Ascending aorta (tissue), 2 donors: ENCODE data around the gene KLK5. TPM values are rescaled to one million over a fixed set of nuclear protein-coding genes. Genes with fewer than 3 reads are reported as not detected.

Source experiments
- DNase-seq, 2 donors: peaks; one replicate each; pipeline ENCODE4 v3.0.0-alpha.2; 2019; ENCODE audit warnings: low spot score in 2 of 2
- H3K27ac ChIP-seq, 2 donors: fragments of 200-600 bp; sonication (generic); one replicate each; pipeline ENCODE4 v1.5.1; 2016 to 2017; ENCODE audit warnings: mild to moderate bottlenecking in 1 of 2
- H3K27me3 ChIP-seq: fragments of 200-600 bp; sonication (generic); one replicate; pipeline ENCODE4 v1.5.1; 2017
- H3K36me3 ChIP-seq, 2 donors: fragments of 200-600 bp; sonication (generic); one replicate each; pipeline ENCODE4 v1.5.1; 2016
- H3K4me1 ChIP-seq, 2 donors: fragments of 200-600 bp; sonication (generic); one replicate each; pipeline ENCODE4 v1.5.1; 2016 to 2017; ENCODE audit warnings: mild to moderate bottlenecking in 1 of 2
- H3K4me3 ChIP-seq, 2 donors: fragments of 200-600 bp; sonication (generic); one replicate each; pipeline ENCODE4 v1.5.1; 2016 to 2017; ENCODE audit warnings: mild to moderate bottlenecking in 1 of 2
- H3K9me3 ChIP-seq, 2 donors: fragments of 200-600 bp; sonication (generic); one replicate each; pipeline ENCODE4 v1.5.1; 2016
- intact Hi-C: fragments of 100-400 bp; cut with DNase I; formaldehyde crosslinking; loops from one replicate; pipeline ENCODE4 v1.15.1; 2023
- total RNA-seq: library from RNA; depleted of rRNA; stranded (reverse); fragments of >200 nt; gene quantifications from one replicate; pipeline ENCODE4 v1.1.0, GENCODE V29; 2016
- TF ChIP-seq, protein P1 (sequence below), 3 experiments: fragments of 200-600 bp in 2 of 3; fragments of 450-650 bp in 1 of 3; sonication (generic) in 2 of 3; IDR thresholded peaks; one replicate each; pipeline ENCODE4 v1.5.1; 2016 to 2019; ENCODE audit warnings: antibody characterized with exemption in 3 of 3, mild to moderate bottlenecking in 1 of 3, moderate library complexity in 1 of 3

KLK5 gene
- total RNA-seq, 1 donor from 2014 or later, result not detected

DNA sequence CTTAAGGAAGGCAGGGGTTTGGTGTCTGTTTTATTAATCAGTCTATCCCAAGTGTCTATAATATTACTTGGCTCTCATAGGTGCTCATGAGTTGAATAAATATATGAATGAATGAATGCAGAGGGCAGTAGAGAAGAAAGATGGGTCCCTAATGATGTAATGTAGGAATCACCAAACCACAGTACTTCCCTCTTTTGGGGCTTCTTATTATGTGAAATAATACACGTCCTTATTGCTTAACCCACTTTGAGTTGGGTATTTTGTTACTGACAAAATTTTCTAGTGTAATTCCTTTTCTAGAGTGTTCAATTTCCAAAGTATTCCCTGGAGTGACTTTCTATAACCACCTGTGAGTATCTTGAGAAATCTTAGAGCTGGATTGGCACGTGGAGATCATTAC, 13.2 kb downstream of the KLK5 start:
- no peaks in the 10 kb centered on the region for H3K27me3 ChIP-seq
- intact Hi-C loops, result no loop called here
- H3K27ac ChIP-seq, result no peak overlapping the region
- DNase-seq, result no peak
- no peaks in the 10 kb centered on the region for H3K36me3 ChIP-seq
- TF ChIP-seq, protein P1, sequence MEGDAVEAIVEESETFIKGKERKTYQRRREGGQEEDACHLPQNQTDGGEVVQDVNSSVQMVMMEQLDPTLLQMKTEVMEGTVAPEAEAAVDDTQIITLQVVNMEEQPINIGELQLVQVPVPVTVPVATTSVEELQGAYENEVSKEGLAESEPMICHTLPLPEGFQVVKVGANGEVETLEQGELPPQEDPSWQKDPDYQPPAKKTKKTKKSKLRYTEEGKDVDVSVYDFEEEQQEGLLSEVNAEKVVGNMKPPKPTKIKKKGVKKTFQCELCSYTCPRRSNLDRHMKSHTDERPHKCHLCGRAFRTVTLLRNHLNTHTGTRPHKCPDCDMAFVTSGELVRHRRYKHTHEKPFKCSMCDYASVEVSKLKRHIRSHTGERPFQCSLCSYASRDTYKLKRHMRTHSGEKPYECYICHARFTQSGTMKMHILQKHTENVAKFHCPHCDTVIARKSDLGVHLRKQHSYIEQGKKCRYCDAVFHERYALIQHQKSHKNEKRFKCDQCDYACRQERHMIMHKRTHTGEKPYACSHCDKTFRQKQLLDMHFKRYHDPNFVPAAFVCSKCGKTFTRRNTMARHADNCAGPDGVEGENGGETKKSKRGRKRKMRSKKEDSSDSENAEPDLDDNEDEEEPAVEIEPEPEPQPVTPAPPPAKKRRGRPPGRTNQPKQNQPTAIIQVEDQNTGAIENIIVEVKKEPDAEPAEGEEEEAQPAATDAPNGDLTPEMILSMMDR (IDR thresholded peaks at IDR 0.05), result no peak
- H3K4me3 ChIP-seq, result no peak overlapping the region
- no peaks in the 10 kb centered on the region for H3K9me3 ChIP-seq
- H3K4me1 ChIP-seq, result no peaks in the 10 kb centered on the region

DNA sequence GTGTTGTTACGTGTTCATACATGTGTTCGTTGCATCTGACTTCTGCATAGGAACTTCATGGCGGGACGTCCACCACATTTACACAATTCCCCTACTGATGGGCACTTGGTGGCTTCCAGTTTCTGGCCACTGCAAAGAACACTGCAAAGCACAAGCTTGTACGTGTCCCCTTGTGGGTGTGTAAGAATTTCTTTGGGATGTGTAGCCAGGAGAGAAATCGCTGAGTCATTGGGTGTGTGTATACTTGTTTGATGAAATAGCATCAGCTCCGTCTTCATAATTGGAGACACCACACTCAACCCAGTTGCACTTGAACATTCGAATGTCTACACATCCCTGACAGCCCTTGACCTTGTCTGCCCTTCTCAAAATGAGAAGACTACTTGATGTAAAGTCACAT, 19.2 kb downstream of the KLK5 start:
- H3K4me1 ChIP-seq, result no peaks in the 10 kb centered on the region
- H3K36me3 ChIP-seq, result no peaks in the 10 kb centered on the region
- no peak overlapping the region for H3K27ac ChIP-seq
- intact Hi-C loops, result no loop called here
- no peak overlapping the region for H3K4me3 ChIP-seq
- TF ChIP-seq, protein P1 (IDR thresholded peaks at IDR 0.05), result no peak
- no peaks in the 10 kb centered on the region for H3K9me3 ChIP-seq
- DNase-seq, result no peak
- H3K27me3 ChIP-seq, result no peaks in the 10 kb centered on the region

DNA sequence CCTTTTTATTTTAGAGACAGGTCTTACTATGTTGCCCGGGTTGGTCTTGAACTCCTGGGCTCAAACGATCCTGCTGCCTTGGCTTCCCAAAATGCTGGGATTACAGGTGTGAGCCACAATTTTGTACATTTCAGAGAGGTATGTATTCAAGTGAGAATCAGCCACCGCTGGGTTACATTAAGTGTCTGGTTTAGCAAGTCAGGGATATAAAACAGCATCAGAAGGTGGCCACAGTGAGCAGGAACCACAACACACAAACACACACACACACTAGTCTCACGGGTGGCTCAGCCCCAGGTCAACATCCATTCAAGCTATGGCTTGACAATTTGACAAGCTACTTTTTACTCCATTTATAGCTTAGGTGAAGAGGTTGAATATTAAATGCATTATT, 20.2 kb downstream of the KLK5 start:
- TF ChIP-seq, protein P1 (IDR thresholded peaks at IDR 0.05), result no peak
- Histone ChIP-seq H3K9me3 (no peaks in the 10 kb centered on the region), H3K36me3 (no peaks in the 10 kb centered on the region), H3K4me3 (no peak overlapping the region), H3K4me1 (no peaks in the 10 kb centered on the region), H3K27ac (no peak overlapping the region), H3K27me3 (no peaks in the 10 kb centered on the region)
- intact Hi-C loops, result no loop called here
- no peak for DNase-seq

DNA sequence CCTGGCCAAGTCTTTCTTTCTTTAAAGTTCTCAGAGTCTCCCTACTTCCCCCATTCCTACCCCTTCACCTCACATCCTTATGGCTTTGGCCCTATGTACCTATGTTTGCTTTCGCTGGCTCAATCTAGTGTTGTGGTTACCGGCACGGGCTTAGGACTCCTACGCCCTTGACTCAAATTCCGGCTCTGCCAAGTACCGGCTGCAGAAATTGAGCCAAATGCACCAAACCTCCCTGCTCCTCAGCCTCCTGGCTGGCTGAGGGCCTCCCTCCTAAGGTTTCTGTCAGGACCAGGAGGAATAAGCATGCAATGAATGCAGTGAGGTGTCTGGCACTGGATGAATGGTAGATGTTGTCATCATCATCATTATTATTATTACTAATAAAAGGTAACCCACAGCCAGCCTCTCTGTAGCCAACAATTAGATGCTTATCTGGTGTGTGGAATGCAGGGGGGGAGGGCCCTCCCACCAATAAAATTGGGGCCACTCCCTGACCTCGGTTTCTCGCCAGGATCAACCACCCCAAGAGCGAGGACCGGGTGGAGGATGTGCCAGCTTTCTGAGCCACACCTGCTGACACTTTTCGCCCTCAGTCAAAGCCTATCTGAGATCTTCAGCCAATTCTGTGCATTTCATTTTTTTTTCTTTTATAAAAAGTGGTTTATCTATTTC, 20.7 kb downstream of the KLK5 start:
- Histone ChIP-seq H3K4me3 (no peak overlapping the region), H3K36me3 (no peaks in the 10 kb centered on the region), H3K9me3 (no peaks in the 10 kb centered on the region), H3K27me3 (no peaks in the 10 kb centered on the region), H3K27ac (no peak overlapping the region), H3K4me1 (no peaks in the 10 kb centered on the region)
- intact Hi-C loops, result no loop called here
- no peak for DNase-seq
- TF ChIP-seq, protein P1 (IDR thresholded peaks at IDR 0.05), result no peak

DNA sequence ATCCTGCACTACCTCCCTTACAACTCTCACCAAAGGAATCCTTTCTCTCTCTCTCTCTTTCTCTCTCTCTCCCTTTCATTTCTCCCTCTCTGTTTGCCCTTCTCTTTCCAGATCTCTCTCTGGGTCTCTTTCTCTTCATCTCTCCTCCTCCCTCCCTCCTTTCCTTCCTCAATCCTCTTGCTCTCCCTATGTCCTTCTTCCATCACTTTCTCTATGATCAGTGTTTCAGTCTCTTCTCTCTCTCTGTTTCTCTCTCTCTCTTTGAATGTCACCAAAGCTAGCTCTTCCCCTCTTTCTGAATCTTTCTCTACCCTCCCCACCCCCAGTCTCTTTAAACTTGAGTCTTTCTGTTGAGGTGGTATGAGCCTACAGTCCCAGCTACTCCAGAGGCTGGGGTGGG, 21.8 kb downstream of the KLK5 start:
- intact Hi-C loops, result no loop called here
- Histone ChIP-seq H3K4me1 (no peaks in the 10 kb centered on the region), H3K36me3 (no peaks in the 10 kb centered on the region), H3K9me3 (no peaks in the 10 kb centered on the region), H3K4me3 (no peak overlapping the region), H3K27me3 (no peaks in the 10 kb centered on the region), H3K27ac (no peak overlapping the region)
- TF ChIP-seq, protein P1 (IDR thresholded peaks at IDR 0.05), result no peak
- no peak for DNase-seq

DNA sequence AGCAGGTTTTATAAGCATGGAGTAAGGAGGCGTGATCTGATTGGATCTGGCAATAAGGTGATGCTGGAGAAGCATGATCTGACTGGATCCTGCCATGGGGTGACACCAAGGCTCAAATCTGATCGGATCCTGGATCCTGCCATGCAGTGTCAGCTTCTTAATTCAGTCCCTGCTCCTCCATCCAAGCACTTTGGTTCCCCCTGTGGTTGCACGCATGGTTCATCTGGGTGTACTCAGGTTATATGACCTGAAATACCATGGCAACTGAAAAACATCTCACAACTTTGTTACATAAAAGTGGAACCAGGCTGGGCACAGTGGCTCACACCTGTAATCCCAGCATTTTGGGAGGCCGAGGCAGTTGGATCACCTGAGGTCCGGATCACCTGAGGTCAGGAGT, 24.0 kb downstream of the KLK5 start:
- TF ChIP-seq, protein P1 (IDR thresholded peaks at IDR 0.05), result no peak
- no peak for DNase-seq
- intact Hi-C loops, result no loop called here
- Histone ChIP-seq H3K27ac (no peak overlapping the region), H3K9me3 (no peaks in the 10 kb centered on the region), H3K36me3 (no peaks in the 10 kb centered on the region), H3K27me3 (no peaks in the 10 kb centered on the region), H3K4me1 (no peaks in the 10 kb centered on the region), H3K4me3 (no peak overlapping the region)
